WTC11 (cell line): Measurements from ENCODE around the gene NQO2.

Experiments
- ARID4B ChIP-seq: sonication (generic); formaldehyde crosslinking; IDR thresholded peaks from 2 replicates; pipeline ENCODE4 v1.8.0; 2023; ENCODE audit warnings: missing genetic modification reagents, mild to moderate bottlenecking, borderline replicate concordance
- ESRRA ChIP-seq: sonication (generic); formaldehyde crosslinking; IDR thresholded peaks from 2 replicates; pipeline ENCODE4 v1.8.1; 2022; ENCODE audit warnings: mild to moderate bottlenecking, missing genetic modification reagents, borderline replicate concordance
- MYBL2 ChIP-seq: sonication (generic); formaldehyde crosslinking; IDR thresholded peaks from 2 replicates; pipeline ENCODE4 v1.8.1; 2023; ENCODE audit warnings: mild to moderate bottlenecking, moderate library complexity, missing genetic modification reagents
- NR1H2 ChIP-seq: sonication (generic); formaldehyde crosslinking; IDR thresholded peaks from 2 replicates; pipeline ENCODE4 v1.9.0; 2021; ENCODE audit warnings: mild to moderate bottlenecking, moderate library complexity, missing genetic modification reagents
- ZBTB43 ChIP-seq: sonication (generic); formaldehyde crosslinking; IDR thresholded peaks from 2 replicates; pipeline ENCODE4 v1.8.1; 2023; ENCODE audit warnings: mild to moderate bottlenecking, missing genetic modification reagents
- ZNF671 ChIP-seq: fragments of 250-450 bp; sonication (Bioruptor Pico); IDR thresholded peaks from 2 replicates; pipeline ENCODE4 v1.8.0; 2021; ENCODE audit warnings: mild to moderate bottlenecking
- TF ChIP-seq, protein P1 (sequence below): fragments of 250-450 bp; sonication (Bioruptor Pico); IDR thresholded peaks from 2 replicates; pipeline ENCODE4 v1.9.0; 2021; ENCODE audit warnings: mild to moderate bottlenecking
- TF ChIP-seq, protein P2 (sequence below): fragments of 200-600 bp; IDR thresholded peaks from 2 replicates; pipeline ENCODE4 v1.8.0; 2022; ENCODE audit warnings: antibody characterized with exemption
- TF ChIP-seq, protein P3 (sequence below): sonication (generic); formaldehyde crosslinking; IDR thresholded peaks from 2 replicates; pipeline ENCODE4 v1.8.0; 2023; ENCODE audit warnings: missing genetic modification reagents
- TF ChIP-seq, protein P4 (sequence below): sonication (generic); formaldehyde crosslinking; IDR thresholded peaks from 2 replicates; pipeline ENCODE4 v1.8.1; 2023; ENCODE audit warnings: mild to moderate bottlenecking, missing genetic modification reagents

DNA sequence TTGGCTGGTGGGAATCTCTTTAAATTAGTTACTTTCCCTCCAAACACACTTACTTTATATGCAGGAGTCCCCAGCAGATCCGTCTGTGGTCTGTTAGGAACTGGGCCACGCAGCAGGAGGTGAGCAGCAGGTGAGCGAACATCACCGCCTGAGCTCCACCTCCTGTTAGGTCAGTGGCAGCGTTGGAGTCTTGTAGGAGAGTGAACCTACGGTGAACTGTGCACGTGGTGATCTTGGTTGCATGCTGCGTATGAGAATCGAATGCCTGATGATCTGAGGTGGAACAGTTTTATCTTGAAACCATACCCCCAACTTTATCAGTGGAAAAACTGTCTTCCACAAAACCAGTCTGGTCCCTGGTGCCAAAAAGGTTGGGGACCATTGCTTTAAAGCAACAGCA, 33.3 kb upstream of the NQO2 start:
- TF ChIP-seq, protein P1, sequence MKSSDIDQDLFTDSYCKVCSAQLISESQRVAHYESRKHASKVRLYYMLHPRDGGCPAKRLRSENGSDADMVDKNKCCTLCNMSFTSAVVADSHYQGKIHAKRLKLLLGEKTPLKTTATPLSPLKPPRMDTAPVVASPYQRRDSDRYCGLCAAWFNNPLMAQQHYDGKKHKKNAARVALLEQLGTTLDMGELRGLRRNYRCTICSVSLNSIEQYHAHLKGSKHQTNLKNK (CRISPR knock-in tag): no peak
- TF ChIP-seq, protein P2, sequence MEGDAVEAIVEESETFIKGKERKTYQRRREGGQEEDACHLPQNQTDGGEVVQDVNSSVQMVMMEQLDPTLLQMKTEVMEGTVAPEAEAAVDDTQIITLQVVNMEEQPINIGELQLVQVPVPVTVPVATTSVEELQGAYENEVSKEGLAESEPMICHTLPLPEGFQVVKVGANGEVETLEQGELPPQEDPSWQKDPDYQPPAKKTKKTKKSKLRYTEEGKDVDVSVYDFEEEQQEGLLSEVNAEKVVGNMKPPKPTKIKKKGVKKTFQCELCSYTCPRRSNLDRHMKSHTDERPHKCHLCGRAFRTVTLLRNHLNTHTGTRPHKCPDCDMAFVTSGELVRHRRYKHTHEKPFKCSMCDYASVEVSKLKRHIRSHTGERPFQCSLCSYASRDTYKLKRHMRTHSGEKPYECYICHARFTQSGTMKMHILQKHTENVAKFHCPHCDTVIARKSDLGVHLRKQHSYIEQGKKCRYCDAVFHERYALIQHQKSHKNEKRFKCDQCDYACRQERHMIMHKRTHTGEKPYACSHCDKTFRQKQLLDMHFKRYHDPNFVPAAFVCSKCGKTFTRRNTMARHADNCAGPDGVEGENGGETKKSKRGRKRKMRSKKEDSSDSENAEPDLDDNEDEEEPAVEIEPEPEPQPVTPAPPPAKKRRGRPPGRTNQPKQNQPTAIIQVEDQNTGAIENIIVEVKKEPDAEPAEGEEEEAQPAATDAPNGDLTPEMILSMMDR: no peak
- TF ChIP-seq ESRRA (no peak), ARID4B (CRISPR knock-in tag) (no peak), MYBL2 (no peak), ZBTB43 (CRISPR knock-in tag) (no peak), ZNF671 (CRISPR knock-in tag) (no peak), NR1H2 (CRISPR knock-in tag) (no peak)
- TF ChIP-seq, protein P3, sequence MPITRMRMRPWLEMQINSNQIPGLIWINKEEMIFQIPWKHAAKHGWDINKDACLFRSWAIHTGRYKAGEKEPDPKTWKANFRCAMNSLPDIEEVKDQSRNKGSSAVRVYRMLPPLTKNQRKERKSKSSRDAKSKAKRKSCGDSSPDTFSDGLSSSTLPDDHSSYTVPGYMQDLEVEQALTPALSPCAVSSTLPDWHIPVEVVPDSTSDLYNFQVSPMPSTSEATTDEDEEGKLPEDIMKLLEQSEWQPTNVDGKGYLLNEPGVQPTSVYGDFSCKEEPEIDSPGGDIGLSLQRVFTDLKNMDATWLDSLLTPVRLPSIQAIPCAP (CRISPR knock-in tag): no peak
- TF ChIP-seq, protein P4, sequence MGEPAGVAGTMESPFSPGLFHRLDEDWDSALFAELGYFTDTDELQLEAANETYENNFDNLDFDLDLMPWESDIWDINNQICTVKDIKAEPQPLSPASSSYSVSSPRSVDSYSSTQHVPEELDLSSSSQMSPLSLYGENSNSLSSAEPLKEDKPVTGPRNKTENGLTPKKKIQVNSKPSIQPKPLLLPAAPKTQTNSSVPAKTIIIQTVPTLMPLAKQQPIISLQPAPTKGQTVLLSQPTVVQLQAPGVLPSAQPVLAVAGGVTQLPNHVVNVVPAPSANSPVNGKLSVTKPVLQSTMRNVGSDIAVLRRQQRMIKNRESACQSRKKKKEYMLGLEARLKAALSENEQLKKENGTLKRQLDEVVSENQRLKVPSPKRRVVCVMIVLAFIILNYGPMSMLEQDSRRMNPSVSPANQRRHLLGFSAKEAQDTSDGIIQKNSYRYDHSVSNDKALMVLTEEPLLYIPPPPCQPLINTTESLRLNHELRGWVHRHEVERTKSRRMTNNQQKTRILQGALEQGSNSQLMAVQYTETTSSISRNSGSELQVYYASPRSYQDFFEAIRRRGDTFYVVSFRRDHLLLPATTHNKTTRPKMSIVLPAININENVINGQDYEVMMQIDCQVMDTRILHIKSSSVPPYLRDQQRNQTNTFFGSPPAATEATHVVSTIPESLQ (CRISPR knock-in tag): no peak
